Tibial nerve (tissue), 4 donors: ENCODE measurements around the gene UNC79.

Source experiments
- CTCF ChIP-seq, 5 experiments: fragments of 200-600 bp in 3 of 5; fragments of 450-650 bp in 2 of 5; sonication (generic) in 3 of 5; IDR thresholded peaks; one replicate each; pipeline ENCODE4 v1.5.1; 2016 to 2019; ENCODE audit warnings: antibody characterized with exemption in 5 of 5, mild to moderate bottlenecking in 3 of 5, moderate library complexity in 2 of 5
- EP300 ChIP-seq, 2 donors: sonication (generic); formaldehyde crosslinking; IDR thresholded peaks; one replicate each; pipeline ENCODE4 v1.6.1; 2017; ENCODE audit warnings: antibody characterized with exemption in 2 of 2, mild to moderate bottlenecking in 1 of 2
- POLR2A ChIP-seq, 2 donors: fragments of 450-650 bp; IDR thresholded peaks; one replicate each; pipeline ENCODE4 v1.6.1; 2017; ENCODE audit warnings: antibody characterized with exemption in 2 of 2, mild to moderate bottlenecking in 2 of 2, moderate library complexity in 2 of 2

- TF ChIP-seq POLR2A (IDR thresholded peaks at IDR 0.05) (no peak), EP300 (IDR thresholded peaks at IDR 0.05) (peak; percentile 10 to 95), CTCF (IDR thresholded peaks at IDR 0.05) (no peak)
Measured at GRCh38 chr14:93752980-93753561, 322.3 kb downstream of the UNC79 start.
